HG02970 (cell line): Measurements from ENCODE around the gene EXOSC2.

Experiments
- ATAC-seq: cut with Tn5 transposase; IDR thresholded peaks from one replicate; pipeline ENCODE4 v1.9.1; 2021; ENCODE audit warnings: mild to moderate bottlenecking, moderate library complexity, moderate number of reproducible peaks; ENCODE audit not compliant: unreplicated experiment, low FRiP score

Gene EXOSC2

DNA sequence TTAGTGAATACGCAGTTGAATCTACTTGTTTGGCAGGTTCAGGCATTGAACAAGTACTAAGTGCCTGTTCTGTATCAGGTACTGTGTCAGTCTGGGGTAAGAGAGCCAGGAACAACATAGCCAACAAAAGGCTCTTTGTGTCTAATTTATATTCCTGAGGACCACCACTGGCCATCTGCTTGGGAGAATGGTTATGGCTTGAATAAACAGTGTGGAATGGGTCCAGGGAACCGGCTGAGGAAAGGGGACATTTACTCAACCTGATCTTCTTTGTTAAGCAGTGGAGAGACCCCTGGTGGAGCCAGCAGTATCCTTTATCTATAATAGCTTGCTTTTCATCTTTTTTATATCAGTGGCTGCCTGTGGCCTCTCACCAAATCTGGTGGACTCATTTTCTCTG lies 38.6 kb downstream of the EXOSC2 start:
- ATAC-seq, result no peak

DNA sequence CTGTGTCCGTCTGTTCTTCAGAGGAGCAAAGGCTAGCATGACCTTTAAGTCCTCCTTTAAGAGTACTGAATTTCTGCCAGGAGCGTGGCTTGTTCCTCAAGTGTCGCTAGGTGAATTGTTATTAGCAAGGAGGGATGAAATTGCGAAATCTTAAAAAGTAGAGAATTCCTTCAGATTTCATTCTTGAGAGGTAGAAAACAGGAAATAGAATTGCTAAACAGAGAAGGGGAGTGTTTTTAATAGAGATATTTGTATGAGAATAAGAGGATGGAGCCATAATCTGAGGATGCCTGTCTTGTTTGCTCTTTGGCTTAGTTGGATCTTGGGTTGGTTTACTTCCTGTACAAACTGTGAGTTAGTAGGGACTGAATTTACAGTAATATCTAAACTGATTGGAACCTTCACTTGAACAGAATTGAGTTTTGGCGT lies 39.2 kb downstream of the EXOSC2 start:
- no peak for ATAC-seq

DNA sequence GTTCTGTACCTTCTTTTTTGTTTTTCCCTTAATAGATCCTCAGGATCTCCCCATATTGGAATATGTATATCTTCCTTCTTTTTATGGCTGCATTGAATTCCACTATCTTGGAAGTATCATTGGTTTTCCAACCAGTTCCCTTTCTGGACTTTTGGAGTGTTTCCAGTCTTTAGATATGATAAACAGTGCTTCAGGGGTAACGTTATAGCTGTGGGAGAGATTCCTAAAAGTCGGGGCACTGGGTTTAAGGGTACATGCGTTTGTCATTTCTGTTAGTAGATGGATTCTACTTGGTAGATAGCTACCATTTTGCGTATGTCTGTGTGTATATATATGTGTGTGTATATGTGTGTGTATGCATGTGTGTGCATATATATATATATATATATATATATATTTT lies 42.0 kb downstream of the EXOSC2 start:
- ATAC-seq, result no peak

DNA sequence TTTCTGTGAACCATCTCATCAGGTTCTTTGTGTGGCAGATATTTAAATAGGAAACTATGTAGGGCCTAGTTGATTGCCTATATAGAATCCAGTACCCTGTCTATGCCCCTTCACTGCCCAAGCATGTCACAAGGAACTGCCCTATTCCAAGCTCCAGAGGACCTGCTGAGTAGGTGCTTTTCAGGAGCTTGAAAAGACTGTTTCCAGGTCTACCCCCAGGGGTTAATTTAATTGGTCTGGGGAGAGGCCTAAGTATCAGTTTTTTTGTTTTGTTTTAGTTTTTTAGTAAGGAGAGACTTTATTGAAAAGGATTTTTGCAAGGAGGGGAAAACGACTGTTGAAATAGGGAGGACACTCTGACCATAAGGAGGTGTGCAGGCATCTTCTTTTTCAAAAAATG lies 43.3 kb downstream of the EXOSC2 start:
- ATAC-seq, result no peak

DNA sequence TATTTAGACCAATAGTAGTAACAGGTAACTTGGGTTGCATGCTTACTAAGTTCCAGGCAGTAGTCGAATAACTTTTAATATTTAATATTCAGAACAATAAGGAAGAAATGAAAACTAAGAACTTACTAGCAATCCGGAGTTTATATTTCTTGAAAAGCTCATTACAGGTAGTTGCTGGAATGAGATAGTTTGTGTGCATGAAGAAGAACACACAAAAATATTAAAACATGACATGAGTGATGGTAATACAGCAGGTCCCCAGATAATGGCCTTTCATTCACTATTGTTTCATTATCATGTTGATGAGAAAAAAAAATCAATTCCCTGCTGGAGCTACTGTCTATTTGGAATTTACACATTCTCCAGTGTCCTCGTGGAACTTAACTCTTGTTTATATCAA lies 44.7 kb downstream of the EXOSC2 start:
- no peak for ATAC-seq

DNA sequence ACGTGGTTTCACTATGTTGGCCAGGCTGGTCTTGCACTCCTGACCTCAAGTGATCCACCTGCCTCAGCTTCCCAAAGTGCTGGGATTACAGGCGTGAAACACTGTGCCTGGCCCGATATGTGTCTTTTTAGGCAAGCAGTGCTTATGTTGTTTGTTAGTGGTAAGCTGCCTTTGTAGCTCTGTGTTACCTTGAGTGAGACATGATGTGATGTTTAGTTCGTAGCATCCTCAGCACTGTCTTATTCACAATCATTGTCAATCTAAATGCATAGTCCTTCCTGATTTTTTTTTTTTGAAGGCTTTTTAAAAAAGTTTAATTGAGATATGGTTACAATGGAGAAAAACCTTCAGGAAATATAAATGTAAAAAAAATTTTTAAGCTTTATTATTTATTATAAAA lies 45.5 kb downstream of the EXOSC2 start:
- no peak for ATAC-seq

DNA sequence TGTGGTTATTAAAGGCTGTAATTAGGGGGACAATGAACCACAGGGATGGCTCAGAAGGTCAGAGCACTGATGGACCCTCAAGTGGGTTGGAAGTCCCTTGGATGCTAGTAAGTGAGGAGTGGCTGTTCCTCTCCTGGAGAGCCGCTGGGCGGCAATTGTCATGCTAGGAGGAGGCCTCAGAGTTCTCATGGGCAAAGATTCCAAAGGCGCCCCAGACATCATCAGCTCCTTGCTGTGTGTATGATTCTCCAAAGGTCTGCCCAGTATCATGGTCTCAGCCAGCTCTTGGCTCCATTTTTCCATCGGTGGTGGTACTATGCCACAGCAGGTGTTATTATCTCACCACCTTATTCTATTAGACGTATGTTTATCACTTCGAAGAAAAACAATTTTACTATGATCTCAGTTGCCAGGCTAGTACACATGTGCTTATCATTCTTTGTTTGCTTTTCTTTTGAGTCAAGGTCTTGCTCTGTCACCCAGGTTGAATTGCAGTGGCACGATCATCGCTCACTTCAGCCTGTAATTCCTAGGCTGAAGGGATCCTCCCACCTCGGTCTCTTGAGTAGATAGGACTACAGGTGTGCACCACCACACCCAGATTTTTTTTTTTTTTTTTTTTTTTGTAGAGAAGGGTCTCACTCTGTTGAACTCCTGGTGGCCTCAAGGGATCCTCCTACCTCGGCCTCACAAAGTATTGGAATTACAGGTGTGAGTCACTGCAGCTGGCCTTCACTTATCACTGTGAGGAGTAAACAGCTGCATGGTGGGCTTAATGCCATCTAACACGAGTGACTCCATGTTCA lies 46.8 kb downstream of the EXOSC2 start:
- no peak for ATAC-seq

- no peak for ATAC-seq
These were observed 47.4 kb downstream of the EXOSC2 start for GRCh38 chr9:130741024-130741305.

DNA sequence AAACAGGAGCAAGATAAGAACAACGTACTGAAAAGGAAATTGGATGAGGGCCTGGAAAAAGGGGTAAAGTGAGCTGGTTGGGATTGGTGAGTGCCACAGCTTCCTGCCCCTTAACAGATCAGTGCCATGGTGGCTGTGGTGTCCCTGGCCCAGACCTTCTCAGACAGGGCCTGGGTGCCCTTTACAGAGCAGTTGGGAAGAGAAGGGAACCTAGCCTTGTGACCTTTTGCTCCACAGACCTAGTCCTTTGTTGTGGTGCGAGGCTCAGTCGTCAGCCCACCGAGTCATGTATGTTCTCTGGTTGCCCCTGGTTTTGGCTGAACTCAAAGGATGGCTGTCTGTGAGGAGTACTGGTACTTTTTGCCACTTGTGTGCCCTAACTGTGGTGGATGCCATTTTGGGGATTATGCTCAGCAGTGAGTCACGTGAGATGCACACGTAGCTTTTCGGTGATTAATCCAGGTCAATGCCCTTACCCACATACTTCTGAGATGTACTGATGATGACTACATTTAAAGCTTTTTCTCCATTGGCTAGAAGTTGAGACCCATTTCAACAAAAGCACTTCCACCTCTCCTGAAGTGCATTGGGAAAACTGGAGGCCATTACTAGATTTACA lies 48.4 kb downstream of the EXOSC2 start:
- no peak for ATAC-seq

DNA sequence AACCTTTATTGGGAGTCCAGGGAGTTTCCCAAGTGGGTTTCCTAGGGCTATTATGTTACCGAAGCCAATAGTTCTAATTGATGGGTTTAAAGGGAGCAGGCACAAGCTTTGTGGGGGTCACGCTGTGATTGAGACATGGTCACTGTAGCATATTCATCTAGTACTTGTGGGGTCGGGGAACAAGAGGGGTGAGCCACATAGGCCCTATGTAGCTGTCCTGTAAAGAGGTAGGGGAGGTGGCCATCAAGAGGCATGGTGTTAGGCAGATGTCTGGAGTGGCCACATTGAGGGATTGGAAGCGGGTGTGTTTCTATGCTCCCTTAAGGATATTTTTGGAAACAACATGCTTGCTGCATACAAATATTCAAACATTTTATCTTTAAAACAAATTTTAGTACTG lies 50.1 kb downstream of the EXOSC2 start:
- no peak for ATAC-seq

GRCh38 chr9:130745210-130745800 lies 51.7 kb downstream of the EXOSC2 start:
- no peak for ATAC-seq

DNA sequence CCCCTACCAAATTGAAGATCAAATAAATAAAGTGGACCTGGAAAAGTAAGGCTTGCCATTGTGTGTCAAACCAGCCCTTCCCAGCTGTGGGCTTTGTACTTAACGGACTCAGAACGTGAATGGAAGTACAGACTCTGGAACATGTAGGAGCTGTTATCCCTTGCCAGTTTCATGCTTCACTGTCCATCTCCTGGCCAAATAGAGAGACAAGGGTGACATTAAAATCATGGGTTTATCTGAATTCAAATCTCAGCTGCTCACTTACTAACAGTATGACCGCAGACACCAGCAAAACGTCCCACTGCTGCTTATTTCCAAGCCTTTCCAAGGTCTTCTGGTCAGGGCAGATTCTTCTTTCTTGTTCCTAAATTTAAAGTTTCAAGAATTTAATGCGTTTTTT lies 52.2 kb downstream of the EXOSC2 start:
- no peak for ATAC-seq

- ATAC-seq, result no peak
These were observed 53.0 kb downstream of the EXOSC2 start for GRCh38 chr9:130746434-130747212.

- ATAC-seq, result no peak
These were observed 58.2 kb downstream of the EXOSC2 start for GRCh38 chr9:130751631-130752355.
